H9 (cell line): ENCODE data around the gene TM6SF1. TPM values are rescaled to one million over a fixed set of nuclear protein-coding genes. Genes with fewer than 3 reads are reported as not detected.

Experiments used
- DNase-seq: peaks from one replicate; pipeline ENCODE4 v3.0.0-alpha.2; 2017
- H2AFZ ChIP-seq: one replicate; pipeline ENCODE4 v1.6.1; 2013; ENCODE audit warnings: mild to moderate bottlenecking, low read length, control low read depth, moderate library complexity
- H2AK5ac ChIP-seq: 2 replicates; pipeline ENCODE4 v1.6.1; 2013; ENCODE audit warnings: low read length, control low read depth, mixed read lengths; ENCODE audit not compliant: insufficient read length
- H2BK120ac ChIP-seq: one replicate; pipeline ENCODE4 v1.6.1; 2013; ENCODE audit warnings: low read depth, mild to moderate bottlenecking, low read length, control low read depth, inconsistent platforms; ENCODE audit not compliant: poor library complexity, severe bottlenecking
- H2BK12ac ChIP-seq: 2 replicates; pipeline ENCODE4 v1.6.1; 2013; ENCODE audit warnings: low read length, control low read depth, mixed read lengths, low read depth; ENCODE audit not compliant: insufficient read length
- H2BK15ac ChIP-seq: 2 replicates; pipeline ENCODE4 v1.6.1; 2013; ENCODE audit warnings: low read depth, low read length, control low read depth
- H2BK20ac ChIP-seq: one replicate; pipeline ENCODE4 v1.6.1; 2013; ENCODE audit warnings: low read depth, mild to moderate bottlenecking, low read length, control low read depth, inconsistent platforms; ENCODE audit not compliant: poor library complexity, severe bottlenecking
- H2BK5ac ChIP-seq: 2 replicates; pipeline ENCODE4 v1.6.1; 2013; ENCODE audit warnings: low read length, control low read depth, mixed read lengths; ENCODE audit not compliant: insufficient read length
- H3K14ac ChIP-seq: 2 replicates; pipeline ENCODE4 v1.6.1; 2013; ENCODE audit warnings: low read length, control low read depth; ENCODE audit not compliant: insufficient read depth
- H3K18ac ChIP-seq: 2 replicates; pipeline ENCODE4 v1.6.1; 2013; ENCODE audit warnings: low read depth, mild to moderate bottlenecking, mixed read lengths, low read length, control low read depth; ENCODE audit not compliant: insufficient read length
- H3K23ac ChIP-seq: 2 replicates; pipeline ENCODE4 v1.6.1; 2013; ENCODE audit warnings: low read length, control low read depth, mixed read lengths, low read depth; ENCODE audit not compliant: insufficient read length
- H3K23me2 ChIP-seq: 2 replicates; pipeline ENCODE4 v1.6.1; 2013; ENCODE audit warnings: low read depth, mild to moderate bottlenecking, mixed read lengths, low read length, control low read depth; ENCODE audit not compliant: insufficient read length, poor library complexity, severe bottlenecking
- H3K27ac ChIP-seq: 2 replicates; pipeline ENCODE4 v1.5.1; 2013; ENCODE audit warnings: low read length, control low read depth, mixed read lengths, low read depth; ENCODE audit not compliant: insufficient read length
- H3K27me3 ChIP-seq: 2 replicates; pipeline ENCODE4 v1.6.1; 2013; ENCODE audit warnings: low read length, control low read depth, inconsistent platforms; ENCODE audit not compliant: insufficient read depth
- H3K4ac ChIP-seq: 2 replicates; pipeline ENCODE4 v1.6.1; 2013; ENCODE audit warnings: low read depth, mild to moderate bottlenecking, control low read depth, inconsistent platforms, low read length, moderate library complexity
- H3K4me1 ChIP-seq: 2 replicates; pipeline ENCODE4 v1.6.1; 2013; ENCODE audit warnings: low read length, control low read depth, inconsistent platforms; ENCODE audit not compliant: insufficient read depth
- H3K4me2 ChIP-seq: 2 replicates; pipeline ENCODE4 v1.6.1; 2013; ENCODE audit warnings: low read length, control low read depth, mixed read lengths; ENCODE audit not compliant: insufficient read length, insufficient read depth
- H3K56ac ChIP-seq: 2 replicates; pipeline ENCODE4 v1.6.1; 2013; ENCODE audit warnings: low read depth, mild to moderate bottlenecking, mixed read lengths, low read length, control low read depth; ENCODE audit not compliant: insufficient read length
- H3K79me1 ChIP-seq: 2 replicates; pipeline ENCODE4 v1.6.1; 2013; ENCODE audit warnings: low read depth, mild to moderate bottlenecking, moderate library complexity, low read length, control low read depth, inconsistent platforms; ENCODE audit not compliant: insufficient read depth, poor library complexity, severe bottlenecking
- H3K79me2 ChIP-seq: 2 replicates; pipeline ENCODE4 v1.6.1; 2013; ENCODE audit warnings: low read length, control low read depth, inconsistent platforms; ENCODE audit not compliant: insufficient read depth
- H3K9ac ChIP-seq: 2 replicates; pipeline ENCODE4 v1.6.1; 2013; ENCODE audit warnings: low read length, control low read depth, mixed read lengths; ENCODE audit not compliant: insufficient read length; ENCODE audit errors: extremely low read depth
- H3K9me3 ChIP-seq: one replicate; pipeline ENCODE4 v1.6.1; 2013; ENCODE audit warnings: low read depth, low read length, inconsistent platforms; ENCODE audit not compliant: control insufficient read depth
- H3T11ph ChIP-seq: one replicate; pipeline ENCODE4 v1.6.1; 2013; ENCODE audit warnings: mild to moderate bottlenecking, low read length, control low read depth, inconsistent platforms
- H4K20me1 ChIP-seq: one replicate; pipeline ENCODE4 v1.6.1; 2013; ENCODE audit not compliant: control insufficient read depth, insufficient read length, insufficient read depth
- H4K5ac ChIP-seq: 2 replicates; pipeline ENCODE4 v1.6.1; 2013; ENCODE audit warnings: low read depth, mild to moderate bottlenecking, mixed read lengths, low read length, control low read depth; ENCODE audit not compliant: insufficient read length
- H4K8ac ChIP-seq: replicated peaks from 2 replicates; pipeline ENCODE4 v1.6.1; 2013; ENCODE audit warnings: low read length, control low read depth, mixed read lengths, low read depth; ENCODE audit not compliant: insufficient read length
- H4K91ac ChIP-seq: 2 replicates; pipeline ENCODE4 v1.6.1; 2013; ENCODE audit warnings: low read depth, mild to moderate bottlenecking, moderate library complexity, mixed read lengths, low read length, control low read depth; ENCODE audit not compliant: insufficient read length
- H3K27ac Mint-ChIP-seq, 3 experiments: 2 replicates in 2 of 3; 3 replicates in 1 of 3; pipeline ENCODE4 v1.8.0; 2020 to 2021; ENCODE audit warnings: mixed read lengths in 3 of 3, mild to moderate bottlenecking in 1 of 3, moderate library complexity in 1 of 3
- H3K27me3 Mint-ChIP-seq: 2 replicates; pipeline ENCODE4 v1.8.0; 2021; ENCODE audit warnings: low read depth, mild to moderate bottlenecking, moderate library complexity, mixed read lengths
- H3K36me3 Mint-ChIP-seq, 3 experiments: 2 replicates in 2 of 3; 3 replicates in 1 of 3; pipeline ENCODE4 v1.8.0; 2020 to 2021; ENCODE audit warnings: low read depth in 3 of 3, mixed read lengths in 3 of 3; ENCODE audit not compliant: insufficient read depth in 1 of 3
- H3K4me1 Mint-ChIP-seq, 2 experiments: 2 replicates each; pipeline ENCODE4 v1.8.0; 2020; ENCODE audit warnings: mixed read lengths in 2 of 2
- H3K4me3 Mint-ChIP-seq, 2 experiments: 2 replicates in 1 of 2; 3 replicates in 1 of 2; pipeline ENCODE4 v1.8.0; 2020 to 2021; ENCODE audit warnings: mild to moderate bottlenecking in 2 of 2, mixed read lengths in 2 of 2, moderate library complexity in 1 of 2
- H3K9me3 Mint-ChIP-seq, 2 experiments: 2 replicates in 1 of 2; 3 replicates in 1 of 2; pipeline ENCODE4 v1.8.0; 2020; ENCODE audit warnings: mild to moderate bottlenecking in 2 of 2, mixed read lengths in 2 of 2, moderate library complexity in 1 of 2
- CTCF ChIP-seq: fragments of 200-600 bp; sonication (generic); conservative IDR thresholded peaks from 3 replicates; pipeline ENCODE4 v1.8.0; 2021; ENCODE audit warnings: antibody characterized with exemption, mild to moderate bottlenecking
- WGBS: extraction: QIAGEN DNeasy Blood & Tissue Kit; methylation state at CpG from one replicate; pipeline ENCODE4 v1.1.7; 2013; ENCODE audit warnings: missing lambda C conversion rate, low lambda C conversion rate, mixed read lengths; ENCODE audit not compliant: insufficient read length; ENCODE audit errors: extremely low coverage; 5-methylcytosine and 5-hydroxymethylcytosine counted together
- total RNA-seq: library from RNA; stranded (reverse); gene quantifications from 2 replicates; pipeline ENCODE4 v1.2.1, GENCODE V29; 2021

The TM6SF1 gene
- total RNA-seq, 1 experiment from 2014 or later: 0.96 TPM

GRCh38 chr15:83081256-83082014, 26.0 kb upstream of the TM6SF1 start:
- no peak overlapping the region for H3K9ac ChIP-seq
- no peaks in the 10 kb centered on the region for H4K20me1 ChIP-seq
- H3K23me2 ChIP-seq: no peaks in the 10 kb centered on the region
- H3K36me3 Mint-ChIP-seq: no peaks in the 10 kb centered on the region
- no peak overlapping the region for H3K23ac ChIP-seq
- H2BK120ac ChIP-seq: no peak overlapping the region
- no peak overlapping the region for H4K5ac ChIP-seq
- no peak overlapping the region for H2AK5ac ChIP-seq
- no peaks in the 10 kb centered on the region for H3K9me3 Mint-ChIP-seq
- H3K4me1 Mint-ChIP-seq: peaks cover 5 to 8% of the 10 kb centered on the region in 2 experiments
- no peaks in the 10 kb centered on the region for H3K27me3 ChIP-seq
- no peak for TF ChIP-seq CTCF
- H3K79me2 ChIP-seq: no peaks in the 10 kb centered on the region
- H3K18ac ChIP-seq: no peak overlapping the region
- no peak overlapping the region for H3K27ac ChIP-seq
- H2BK15ac ChIP-seq: no peak overlapping the region
- H3K9me3 ChIP-seq: no peaks in the 10 kb centered on the region
- H3K4me2 ChIP-seq: no peak overlapping the region
- H3K56ac ChIP-seq: no peak overlapping the region
- no peak overlapping the region for H4K8ac ChIP-seq
- WGBS: no CpG with 5 or more reads among the region's 5 CpGs
- no peak overlapping the region for H2BK5ac ChIP-seq
- no peak overlapping the region for H3K14ac ChIP-seq
- no peak overlapping the region for H2AFZ ChIP-seq
- H2BK12ac ChIP-seq: no peak overlapping the region
- peaks cover 19% of the 10 kb centered on the region for H3K27me3 Mint-ChIP-seq
- no peak overlapping the region for H3K4ac ChIP-seq
- DNase-seq: no peak
- no peaks in the 10 kb centered on the region for H3K79me1 ChIP-seq
- no peak overlapping the region for H4K91ac ChIP-seq
- H3K4me3 Mint-ChIP-seq: no peak overlapping the region
- no peak overlapping the region for H3K27ac Mint-ChIP-seq
- no peaks in the 10 kb centered on the region for H3K4me1 ChIP-seq
- H2BK20ac ChIP-seq: no peak overlapping the region
- no peak overlapping the region for H3T11ph ChIP-seq
